Measurements from ENCODE around the gene BRD4.
"Not testable (repeated sequence)": the region's sequence is repeated elsewhere in the genome, so short reads cannot be mapped to it uniquely, and the experiment has no call there.

BRD4 gene

GRCh38 chr19:15332311-15332996 lies at the start of gene BRD4:
BRD4 (minus strand) TSS chr19:15332539; CDS start chr19:15273099, 59,440 bp downstream.
- peak; percentile 84 for DNase-seq

GRCh38 chr19:15381864-15382263 lies 49.5 kb upstream of the BRD4 start:
- no peak for DNase-seq

GRCh38 chr19:15381429-15381828 lies 49.1 kb upstream of the BRD4 start:
- DNase-seq = no peak

- DNase-seq = no peak
These were observed 47.8 kb upstream of the BRD4 start for GRCh38 chr19:15379999-15380647.

- peak; percentile 98 for DNase-seq
These were observed 47.0 kb upstream of the BRD4 start, which contains the start of gene AKAP8 for GRCh38 chr19:15379083-15379998. AKAP8 (minus strand) TSS chr19:15379787; CDS start chr19:15379731, 56 bp downstream.

- peak; percentile 69 for DNase-seq
These were observed 46.3 kb upstream of the BRD4 start for GRCh38 chr19:15378534-15379082.

GRCh38 chr19:15374796-15375440 lies 42.6 kb upstream of the BRD4 start:
- DNase-seq = no peak

GRCh38 chr19:15374105-15374651 lies 41.8 kb upstream of the BRD4 start:
- DNase-seq = no peak

- no peak for DNase-seq
These were observed 41.3 kb upstream of the BRD4 start for GRCh38 chr19:15373644-15374043.

GRCh38 chr19:15372891-15373301 lies 40.6 kb upstream of the BRD4 start:
- no peak for DNase-seq

GRCh38 chr19:15372470-15372869 lies 40.1 kb upstream of the BRD4 start:
- DNase-seq = peak; percentile 54

GRCh38 chr19:15371786-15372380 lies 39.5 kb upstream of the BRD4 start:
- DNase-seq = no peak

- no peak for DNase-seq
These were observed 38.8 kb upstream of the BRD4 start for GRCh38 chr19:15371119-15371518.

GRCh38 chr19:15369594-15369891 lies 37.2 kb upstream of the BRD4 start:
- no peak for DNase-seq

- DNase-seq = no peak
These were observed 36.7 kb upstream of the BRD4 start for GRCh38 chr19:15368798-15369593.

GRCh38 chr19:15368051-15368632 lies 35.8 kb upstream of the BRD4 start:
- no peak for DNase-seq

- no peak for DNase-seq
These were observed 35.1 kb upstream of the BRD4 start for GRCh38 chr19:15367439-15367838.

- DNase-seq = no peak
These were observed 32.9 kb upstream of the BRD4 start for GRCh38 chr19:15365264-15365663.

- DNase-seq = not testable (repeated sequence)
These were observed 31.5 kb upstream of the BRD4 start for GRCh38 chr19:15363791-15364190.

- not testable (repeated sequence) for DNase-seq
These were observed 30.7 kb upstream of the BRD4 start for GRCh38 chr19:15363048-15363447.

GRCh38 chr19:15360015-15360414 lies 27.7 kb upstream of the BRD4 start:
- not testable (repeated sequence) for DNase-seq

All from stimulated activated CD8-positive, alpha-beta memory T cell treated with anti-CD3 and anti-CD28 coated beads, Interleukin-4, amount 100 ng/mL, for 48 hours (primary cell).